Medulla oblongata (tissue), 1 donor: ENCODE results near the gene MYH14.
"Not testable (repeated sequence)": the region's sequence is repeated elsewhere in the genome, so short reads cannot be mapped to it uniquely, and the experiment has no call there.

Experiments
- DNase-seq: peaks from one replicate; pipeline ENCODE4 v3.0.0-alpha.2; 2015; ENCODE audit errors: extremely low spot score

Gene MYH14

GRCh38 chr19:50332244-50333038, 129.0 kb downstream of the MYH14 start:
- DNase-seq: peak; percentile 65

GRCh38 chr19:50333235-50333736, 129.9 kb downstream of the MYH14 start:
- peak; percentile 96 for DNase-seq

- DNase-seq: no peak
These were observed 130.6 kb downstream of the MYH14 start for GRCh38 chr19:50333737-50334617.

GRCh38 chr19:50334741-50335421, 131.5 kb downstream of the MYH14 start:
- DNase-seq: no peak

- not testable (repeated sequence) for DNase-seq
These were observed 133.6 kb downstream of the MYH14 start for GRCh38 chr19:50337031-50337430.

- no peak for DNase-seq
These were observed 136.9 kb downstream of the MYH14 start for GRCh38 chr19:50340331-50340730.

- DNase-seq: peak; percentile 57
These were observed 137.7 kb downstream of the MYH14 start for GRCh38 chr19:50341091-50341564.

- DNase-seq: peak; percentile 79
These were observed 141.4 kb downstream of the MYH14 start for GRCh38 chr19:50344661-50345318.

- not testable (repeated sequence) for DNase-seq
These were observed 143.7 kb downstream of the MYH14 start for GRCh38 chr19:50347089-50347581.

- DNase-seq: no peak
These were observed 146.0 kb downstream of the MYH14 start for GRCh38 chr19:50349277-50350057.

- no peak for DNase-seq
These were observed 148.8 kb downstream of the MYH14 start for GRCh38 chr19:50352242-50352641.

- DNase-seq: not testable (repeated sequence)
These were observed 150.1 kb downstream of the MYH14 start for GRCh38 chr19:50353487-50353880.

GRCh38 chr19:50356691-50357177, 153.3 kb downstream of the MYH14 start:
- no peak for DNase-seq

- DNase-seq: peak; percentile 88
These were observed 154.0 kb downstream of the MYH14 start for GRCh38 chr19:50357178-50358100.

GRCh38 chr19:50358483-50359327, 155.3 kb downstream of the MYH14 start:
- peak; percentile 73 for DNase-seq

- DNase-seq: no peak
These were observed 156.0 kb downstream of the MYH14 start for GRCh38 chr19:50359328-50359818.
